K562 (cell line): ENCODE data around the gene TEX53.

Source experiments
- CTCF ChIP-seq, 3 experiments: IDR thresholded peaks in 2 of 3; conservative IDR thresholded peaks in 1 of 3; 2 replicates each; pipeline ENCODE4 v1.5.1; 2011 to 2012; ENCODE audit warnings: low read length in 3 of 3, mild to moderate bottlenecking in 3 of 3, control low read depth in 2 of 3, improper control_type of control experiment in 1 of 3, inconsistent platforms in 1 of 3, low read depth in 1 of 3, mixed read lengths in 1 of 3, moderate library complexity in 1 of 3; ENCODE audit not compliant: insufficient read depth in 2 of 3
- HDGF ChIP-seq: fragments of 450-650 bp; IDR thresholded peaks from 2 replicates; pipeline ENCODE4 v1.6.1; 2016
- MAX ChIP-seq: sonication (generic); formaldehyde crosslinking; IDR thresholded peaks from 2 replicates; pipeline ENCODE4 v1.9.0; 2022; ENCODE audit warnings: mild to moderate bottlenecking, missing genetic modification reagents
- PBX2 ChIP-seq, 2 experiments: IDR thresholded peaks in 1 of 2; conservative IDR thresholded peaks in 1 of 2; 2 replicates each; pipeline ENCODE4 v1.6.1; 2016; ENCODE audit warnings: low read depth in 2 of 2, mild to moderate bottlenecking in 1 of 2, missing compliant biosample characterization in 1 of 2, missing genetic modification characterization in 1 of 2, moderate library complexity in 1 of 2
- RFX5 ChIP-seq: IDR thresholded peaks from 2 replicates; pipeline ENCODE4 v1.6.1; 2011; ENCODE audit warnings: low read depth, mild to moderate bottlenecking, improper control_type of control experiment, low read length
- RUNX1 ChIP-seq: sonication (generic); IDR thresholded peaks from 2 replicates; pipeline ENCODE4 v1.6.1; 2016; ENCODE audit warnings: antibody characterized with exemption, low read depth
- YY1 ChIP-seq, 3 experiments: IDR thresholded peaks; 2 replicates each; pipeline ENCODE4 v1.6.1; 2011; ENCODE audit warnings: low read length in 2 of 3, mild to moderate bottlenecking in 2 of 3, moderate library complexity in 2 of 3, borderline replicate concordance in 1 of 3, control low read depth in 1 of 3, low read depth in 1 of 3; ENCODE audit not compliant: insufficient read depth in 3 of 3, insufficient replicate concordance in 2 of 3, control insufficient read depth in 1 of 3, insufficient read length in 1 of 3; ENCODE audit errors: extremely low read depth in 1 of 3
- ZNF121 ChIP-seq: sonication (generic); formaldehyde crosslinking; conservative IDR thresholded peaks from 2 replicates; pipeline ENCODE4 v1.8.0; 2022; ENCODE audit warnings: missing genetic modification reagents
- ZNF449 ChIP-seq: fragments of 250-450 bp; sonication (Bioruptor Pico); IDR thresholded peaks from 2 replicates; pipeline ENCODE4 v1.8.0; 2022; ENCODE audit warnings: moderate library complexity, mild to moderate bottlenecking, inconsistent platforms

- TF ChIP-seq RFX5 (no peak), ZNF121 (no peak), RUNX1 (no peak), PBX2 (CRISPR knock-in tag; IDR thresholded peaks at IDR 0.05; ENCODE audit: low read depth) (no peak), PBX2 (tag; conservative IDR thresholded peaks at IDR 0.05; ENCODE audit: low read depth) (no peak), CTCF (IDR thresholded peaks at IDR 0.05 in 2 of 3, conservative IDR thresholded peaks at IDR 0.05 in 1 of 3; ENCODE audit: insufficient read depth in 2 of 3, low read depth in 1 of 3, low read length in 3 of 3) (no peak), ZNF449 (no peak), YY1 (IDR thresholded peaks at IDR 0.05; ENCODE audit: borderline replicate concordance in 1 of 3, control insufficient read depth in 1 of 3, extremely low read depth in 1 of 3, insufficient read depth in 3 of 3, insufficient read length in 1 of 3, insufficient replicate concordance in 2 of 3, low read depth in 1 of 3, low read length in 2 of 3) (no peak), MAX (CRISPR knock-in tag) (no peak), HDGF (no peak)
Measured at GRCh38 chr9:114694719-114695269, 37.2 kb upstream of the TEX53 start.
